ENCODE data around the gene DLST.

GRCh38 chr14:74890262-74890661 is 8.5 kb downstream of the DLST start:
- TF ChIP-seq CTCF (IDR thresholded peaks at IDR 0.05) (no peak), POLR2A (IDR thresholded peaks at IDR 0.05) (no peak)
